GM23338 (cell line): ENCODE results near the gene MMP17.

Experiments
- CREB1 ChIP-seq: fragments of 250-450 bp; sonication (Bioruptor Pico); IDR thresholded peaks from 2 replicates; pipeline ENCODE4 v1.5.0; 2020; ENCODE audit warnings: low read depth, mild to moderate bottlenecking, moderate library complexity
- CTCF ChIP-seq, 2 experiments: fragments of 200-600 bp in 1 of 2; sonication (generic) in 1 of 2; conservative IDR thresholded peaks; 2 replicates each; pipeline versions ENCODE4 v1.5.1 to v1.6.1; 2016 to 2017; ENCODE audit warnings: antibody characterized with exemption in 2 of 2, low read depth in 2 of 2, mild to moderate bottlenecking in 2 of 2, moderate library complexity in 1 of 2
- ETS1 ChIP-seq: IDR thresholded peaks from 2 replicates; pipeline ENCODE4 v1.6.1; 2016; ENCODE audit warnings: antibody characterized with exemption
- EZH2 ChIP-seq: fragments of 200-600 bp; sonication (generic); IDR thresholded peaks from one replicate; pipeline ENCODE4 v1.8.0; 2017; ENCODE audit warnings: antibody characterized with exemption, mild to moderate bottlenecking, low read depth; ENCODE audit not compliant: unreplicated experiment
- EZH2phosphoT487 ChIP-seq: fragments of 200-600 bp; sonication (generic); IDR thresholded peaks from one replicate; pipeline ENCODE4 v1.8.1; 2018; ENCODE audit warnings: antibody characterized with exemption; ENCODE audit not compliant: unreplicated experiment
- JUNB ChIP-seq: IDR thresholded peaks from one replicate; pipeline ENCODE4 v1.6.1; 2016; ENCODE audit warnings: antibody characterized with exemption; ENCODE audit not compliant: unreplicated experiment
- POLR2AphosphoS5 ChIP-seq: IDR thresholded peaks from 2 replicates; pipeline ENCODE4 v1.6.1; 2016; ENCODE audit warnings: antibody characterized with exemption, low read depth
- STAT1 ChIP-seq: IDR thresholded peaks from one replicate; pipeline ENCODE4 v1.6.1; 2016; ENCODE audit warnings: antibody characterized with exemption; ENCODE audit not compliant: unreplicated experiment
- ZNF114 ChIP-seq: fragments of 250-450 bp; sonication (Bioruptor Pico); IDR thresholded peaks from 2 replicates; pipeline ENCODE4 v1.5.0; 2020; ENCODE audit warnings: mild to moderate bottlenecking, moderate library complexity
- ZNF331 ChIP-seq: fragments of 250-450 bp; sonication (Bioruptor Pico); IDR thresholded peaks from 2 replicates; pipeline ENCODE4 v1.5.0; 2020; ENCODE audit warnings: low read depth, mild to moderate bottlenecking, moderate library complexity
- ZNF462 ChIP-seq: fragments of 250-450 bp; sonication (Bioruptor Pico); IDR thresholded peaks from 2 replicates; pipeline ENCODE4 v1.5.0; 2020; ENCODE audit warnings: mild to moderate bottlenecking, moderate library complexity
- TF ChIP-seq, protein P1 (sequence below): IDR thresholded peaks from one replicate; pipeline ENCODE4 v1.6.1; 2018; ENCODE audit warnings: antibody characterized with exemption; ENCODE audit not compliant: unreplicated experiment

DNA sequence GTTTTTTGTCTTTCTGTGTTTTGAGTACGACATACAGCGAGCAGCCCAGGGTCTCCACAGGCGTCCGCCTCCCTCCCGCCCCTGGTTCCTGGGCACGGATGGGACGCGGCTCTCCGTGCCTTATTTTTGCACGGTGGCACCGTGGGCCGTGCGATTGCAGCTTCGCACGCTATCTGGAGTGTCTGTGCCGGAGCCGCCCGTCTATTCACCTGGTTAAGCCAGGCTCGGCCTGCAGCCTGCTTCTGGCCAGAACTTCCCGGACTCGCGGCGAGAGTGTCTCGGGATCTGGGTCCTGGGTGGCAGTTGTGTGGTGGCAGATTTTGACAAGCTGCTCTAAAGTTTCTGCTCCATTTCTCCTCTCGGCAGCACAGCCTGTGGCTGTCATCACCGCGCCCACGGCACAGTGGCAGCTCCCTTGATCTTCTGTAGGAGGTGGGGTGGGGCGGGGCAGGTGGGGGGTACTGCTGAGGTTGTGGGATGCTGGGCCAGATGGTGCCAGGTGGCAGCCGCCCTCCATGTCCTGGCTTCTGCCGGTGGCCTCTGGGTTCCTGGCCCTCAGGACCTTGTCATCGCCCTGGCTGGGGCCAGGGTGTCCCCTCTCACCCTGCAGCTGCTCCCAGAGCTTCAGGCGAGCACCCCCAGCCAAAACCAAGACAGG lies 2.9 kb downstream of the MMP17 start:
- TF ChIP-seq CTCF (conservative IDR thresholded peaks at IDR 0.05; ENCODE audit: low read depth in 2 of 2), result no peak
- TF ChIP-seq EZH2, result no peak
- TF ChIP-seq CREB1, result no peak
- TF ChIP-seq ZNF331 (CRISPR knock-in tag), result no peak
- TF ChIP-seq, protein P1, sequence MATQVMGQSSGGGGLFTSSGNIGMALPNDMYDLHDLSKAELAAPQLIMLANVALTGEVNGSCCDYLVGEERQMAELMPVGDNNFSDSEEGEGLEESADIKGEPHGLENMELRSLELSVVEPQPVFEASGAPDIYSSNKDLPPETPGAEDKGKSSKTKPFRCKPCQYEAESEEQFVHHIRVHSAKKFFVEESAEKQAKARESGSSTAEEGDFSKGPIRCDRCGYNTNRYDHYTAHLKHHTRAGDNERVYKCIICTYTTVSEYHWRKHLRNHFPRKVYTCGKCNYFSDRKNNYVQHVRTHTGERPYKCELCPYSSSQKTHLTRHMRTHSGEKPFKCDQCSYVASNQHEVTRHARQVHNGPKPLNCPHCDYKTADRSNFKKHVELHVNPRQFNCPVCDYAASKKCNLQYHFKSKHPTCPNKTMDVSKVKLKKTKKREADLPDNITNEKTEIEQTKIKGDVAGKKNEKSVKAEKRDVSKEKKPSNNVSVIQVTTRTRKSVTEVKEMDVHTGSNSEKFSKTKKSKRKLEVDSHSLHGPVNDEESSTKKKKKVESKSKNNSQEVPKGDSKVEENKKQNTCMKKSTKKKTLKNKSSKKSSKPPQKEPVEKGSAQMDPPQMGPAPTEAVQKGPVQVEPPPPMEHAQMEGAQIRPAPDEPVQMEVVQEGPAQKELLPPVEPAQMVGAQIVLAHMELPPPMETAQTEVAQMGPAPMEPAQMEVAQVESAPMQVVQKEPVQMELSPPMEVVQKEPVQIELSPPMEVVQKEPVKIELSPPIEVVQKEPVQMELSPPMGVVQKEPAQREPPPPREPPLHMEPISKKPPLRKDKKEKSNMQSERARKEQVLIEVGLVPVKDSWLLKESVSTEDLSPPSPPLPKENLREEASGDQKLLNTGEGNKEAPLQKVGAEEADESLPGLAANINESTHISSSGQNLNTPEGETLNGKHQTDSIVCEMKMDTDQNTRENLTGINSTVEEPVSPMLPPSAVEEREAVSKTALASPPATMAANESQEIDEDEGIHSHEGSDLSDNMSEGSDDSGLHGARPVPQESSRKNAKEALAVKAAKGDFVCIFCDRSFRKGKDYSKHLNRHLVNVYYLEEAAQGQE, result no peak
- TF ChIP-seq EZH2phosphoT487, result no peak
- no peak for TF ChIP-seq ZNF114 (CRISPR knock-in tag)
- TF ChIP-seq STAT1, result no peak
- TF ChIP-seq JUNB, result no peak
- no peak for TF ChIP-seq POLR2AphosphoS5
- TF ChIP-seq ETS1, result no peak
- TF ChIP-seq ZNF462 (CRISPR knock-in tag), result no peak
